SK-N-DZ (cell line): ENCODE results near the gene MIAT.

Source experiments
- DNase-seq: peaks from one replicate; pipeline ENCODE4 v3.0.0-alpha.2; 2015; ENCODE audit warnings: low spot score

MIAT gene

DNA sequence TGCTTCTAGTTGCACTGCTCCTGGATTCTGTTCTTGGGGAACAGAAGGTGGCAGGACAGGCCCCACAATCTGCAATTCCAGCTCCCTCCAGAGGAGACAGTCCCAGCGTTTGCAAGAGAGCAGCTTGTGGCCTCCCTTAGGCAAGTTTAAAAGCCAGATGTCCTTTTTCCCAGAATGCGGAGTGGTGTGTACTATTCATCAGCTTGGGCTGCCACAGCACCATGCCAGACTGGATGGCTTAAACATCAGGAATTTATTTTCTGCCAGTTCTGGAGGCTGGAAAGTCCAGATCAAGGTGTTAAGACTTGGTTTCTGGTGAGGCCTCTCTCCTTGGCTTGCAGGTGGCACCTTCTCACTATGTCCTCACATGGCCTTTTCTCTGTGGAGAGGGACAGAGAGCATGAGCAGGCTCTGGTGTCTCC is 11.7 kb downstream of the MIAT start:
- peak; percentile 33 for DNase-seq

DNA sequence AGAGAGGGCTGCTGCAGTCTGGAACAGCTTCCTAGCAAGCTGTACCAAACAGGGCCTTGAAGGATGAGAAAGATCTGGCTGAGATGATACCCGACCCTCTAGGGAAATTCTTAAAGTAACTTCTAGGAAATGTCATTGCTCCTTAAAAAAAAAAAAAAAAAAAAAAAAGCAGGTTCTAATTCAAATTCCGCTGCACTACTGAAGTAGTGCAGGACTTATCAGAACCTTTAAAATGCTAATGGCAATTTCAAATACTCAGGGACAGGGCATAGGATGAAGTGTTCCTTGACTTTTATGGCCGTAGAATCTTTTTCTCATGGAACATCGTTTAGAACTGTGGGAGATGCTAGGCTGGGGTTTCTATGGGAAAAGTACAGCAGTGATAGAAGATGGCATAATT is 13.1 kb downstream of the MIAT start:
- DNase-seq: no peak

DNA sequence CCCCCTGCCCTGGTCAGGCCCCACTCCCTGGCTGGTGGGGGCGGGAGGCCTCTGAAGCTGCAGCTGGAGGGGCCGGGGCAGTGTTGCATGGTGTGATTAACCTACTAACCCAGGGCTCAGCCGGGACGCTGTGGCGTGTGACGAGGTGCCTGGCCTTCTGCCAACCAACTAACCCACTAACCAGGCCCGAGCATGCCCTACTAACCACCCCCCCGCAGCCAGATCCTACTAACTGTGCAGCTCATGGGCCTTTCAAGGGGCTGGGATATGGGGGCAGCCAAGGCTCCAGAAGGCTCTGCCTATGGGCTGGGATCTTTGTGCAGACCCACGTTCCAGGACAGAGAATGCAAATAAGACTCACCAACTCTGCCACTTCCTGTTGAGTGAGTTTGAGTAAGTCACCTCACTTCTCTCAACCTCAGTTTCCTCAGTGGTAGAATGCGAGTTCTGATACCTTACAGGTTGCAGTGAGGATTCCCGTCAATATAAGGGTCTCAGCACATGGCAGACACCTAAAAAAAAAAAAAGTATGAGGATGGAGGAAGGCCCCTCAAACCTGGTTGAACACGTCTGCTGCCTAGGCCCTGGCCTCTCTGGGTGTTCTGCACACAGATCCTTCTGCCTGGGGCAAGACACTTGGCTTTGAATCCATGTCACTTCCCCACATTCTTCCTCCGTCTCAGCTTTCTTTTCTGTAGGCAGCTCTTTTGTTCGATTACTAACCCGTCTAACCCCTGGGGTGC is 14.1 kb downstream of the MIAT start:
- DNase-seq: no peak

DNA sequence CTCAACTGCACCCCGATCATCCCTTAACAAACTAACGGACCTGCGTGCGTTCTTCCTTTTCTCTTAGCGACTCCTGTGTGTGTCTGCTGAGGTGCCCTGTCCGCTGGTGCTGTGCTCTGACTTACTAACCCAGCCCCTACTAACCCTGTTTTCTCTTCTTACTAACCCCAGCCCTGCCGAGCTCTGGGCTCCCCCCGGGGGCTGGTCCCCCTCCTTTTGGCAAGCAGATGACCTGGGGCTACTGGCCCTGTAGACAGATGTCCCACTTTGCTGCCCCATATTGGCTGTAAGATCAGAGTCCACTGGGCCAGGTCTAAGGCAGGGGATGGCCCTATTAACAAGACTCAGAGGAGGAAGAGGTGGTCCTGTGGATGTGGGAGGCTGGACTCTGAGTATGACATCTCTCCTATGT is 14.7 kb downstream of the MIAT start:
- DNase-seq: no peak

DNA sequence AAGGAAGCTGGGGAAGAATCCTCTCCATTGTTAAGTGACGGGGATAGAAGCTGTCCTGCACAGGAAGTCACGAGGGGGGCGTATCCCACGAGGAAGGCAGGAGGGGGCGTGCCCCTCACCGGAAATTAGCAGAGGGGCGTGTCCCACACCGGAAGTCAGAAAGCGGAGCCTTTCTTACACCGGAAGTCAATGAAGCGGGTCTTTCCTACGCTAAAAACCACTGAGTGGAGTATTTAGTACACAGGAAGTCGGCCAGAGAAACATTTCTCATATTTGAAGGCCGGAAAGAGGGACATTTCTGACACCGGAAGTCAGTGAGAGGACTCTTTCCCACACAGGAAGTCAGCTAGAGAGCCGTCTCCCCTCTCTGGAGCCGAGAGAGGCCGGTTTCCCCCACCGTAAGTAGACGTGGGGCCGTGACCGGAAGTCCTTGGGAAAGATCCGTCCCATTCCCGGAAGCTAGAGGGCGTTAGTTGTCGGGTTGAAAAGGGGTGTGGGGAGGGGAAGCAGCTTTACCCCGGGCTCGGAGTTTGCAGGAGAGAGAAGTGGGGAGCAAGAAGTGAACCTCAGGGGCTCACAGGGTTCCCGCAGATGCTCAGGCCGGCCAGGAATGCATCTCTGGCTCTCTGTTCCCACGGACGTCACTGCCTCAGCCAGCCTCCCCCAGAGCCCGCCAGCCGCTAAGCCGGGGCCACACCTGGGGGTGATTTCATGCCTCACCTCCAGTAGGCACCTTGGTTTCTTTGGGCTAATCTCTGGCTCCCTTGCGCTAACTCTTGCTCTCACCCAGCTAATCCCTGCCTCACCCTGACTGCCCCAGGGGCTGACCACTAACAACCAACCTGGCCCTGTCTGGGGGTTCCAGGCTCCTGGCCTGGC is 15.4 kb downstream of the MIAT start:
- DNase-seq: peak; percentile 96

DNA sequence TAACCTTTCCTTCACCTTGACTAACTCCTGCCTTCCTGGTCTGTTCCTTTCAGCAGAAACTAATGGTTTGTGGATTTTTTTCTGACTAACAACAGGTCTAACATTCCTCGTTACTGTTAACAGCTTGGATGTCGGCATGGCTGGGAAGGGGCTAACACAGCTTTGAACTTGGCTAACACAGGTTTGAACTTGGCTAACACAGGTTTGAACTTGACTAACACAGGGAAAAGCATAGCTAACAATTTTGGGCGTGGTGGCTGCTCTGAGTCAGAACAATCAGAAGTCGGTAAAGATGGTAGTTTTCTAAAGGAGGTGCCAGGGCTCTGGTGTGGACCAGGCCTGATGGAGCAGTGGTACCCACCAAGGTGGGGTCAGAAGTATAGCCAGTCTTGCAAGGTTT is 16.1 kb downstream of the MIAT start:
- peak; percentile 25 for DNase-seq

DNA sequence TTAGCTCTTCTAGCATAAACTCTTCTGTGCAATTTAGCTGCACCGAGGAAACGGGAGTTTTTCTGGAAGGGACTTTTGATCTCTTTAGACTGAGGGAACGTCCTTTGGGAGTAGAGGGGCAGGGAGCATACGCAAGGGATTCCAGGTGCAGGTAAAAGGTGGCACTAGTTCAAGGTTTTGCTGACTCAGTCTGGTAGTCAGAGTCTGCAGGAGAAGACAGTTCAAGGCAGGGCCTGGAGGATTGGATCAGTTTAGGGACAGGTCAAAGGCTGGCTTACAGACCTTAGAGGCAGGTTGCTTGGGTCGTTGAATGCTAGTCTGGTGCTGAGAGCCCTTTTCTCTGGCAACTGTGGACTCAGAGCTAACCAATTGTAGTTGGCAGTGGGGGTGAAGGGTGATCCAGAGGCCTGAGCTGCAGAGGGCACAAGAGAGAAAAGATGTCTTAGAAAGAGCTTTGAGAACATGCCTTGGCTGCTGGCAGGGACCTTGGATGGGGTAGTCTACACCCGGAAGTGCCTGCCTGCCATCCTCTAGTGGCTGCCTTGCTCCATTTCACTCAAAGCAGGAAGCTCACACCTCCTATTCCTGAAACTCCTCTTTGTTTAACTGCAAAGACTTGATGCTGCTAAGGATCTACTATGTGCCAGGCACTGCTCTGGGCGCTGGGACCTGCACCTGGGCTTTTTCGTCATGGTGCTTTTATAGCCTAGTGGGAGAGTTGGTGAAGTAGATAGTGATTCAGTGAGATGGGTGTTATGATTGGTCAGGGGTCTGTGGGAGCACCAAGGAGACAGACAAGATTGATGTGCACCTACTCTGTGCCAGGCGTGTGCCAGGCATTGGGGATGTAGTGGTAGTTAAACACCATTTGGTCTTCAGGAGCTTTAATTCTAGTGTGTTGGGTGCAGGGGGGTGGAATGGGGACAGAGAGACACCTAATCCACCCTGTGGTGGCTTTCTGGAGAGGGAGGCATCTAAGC is 17.1 kb downstream of the MIAT start:
- peak; percentile 30 for DNase-seq

DNA sequence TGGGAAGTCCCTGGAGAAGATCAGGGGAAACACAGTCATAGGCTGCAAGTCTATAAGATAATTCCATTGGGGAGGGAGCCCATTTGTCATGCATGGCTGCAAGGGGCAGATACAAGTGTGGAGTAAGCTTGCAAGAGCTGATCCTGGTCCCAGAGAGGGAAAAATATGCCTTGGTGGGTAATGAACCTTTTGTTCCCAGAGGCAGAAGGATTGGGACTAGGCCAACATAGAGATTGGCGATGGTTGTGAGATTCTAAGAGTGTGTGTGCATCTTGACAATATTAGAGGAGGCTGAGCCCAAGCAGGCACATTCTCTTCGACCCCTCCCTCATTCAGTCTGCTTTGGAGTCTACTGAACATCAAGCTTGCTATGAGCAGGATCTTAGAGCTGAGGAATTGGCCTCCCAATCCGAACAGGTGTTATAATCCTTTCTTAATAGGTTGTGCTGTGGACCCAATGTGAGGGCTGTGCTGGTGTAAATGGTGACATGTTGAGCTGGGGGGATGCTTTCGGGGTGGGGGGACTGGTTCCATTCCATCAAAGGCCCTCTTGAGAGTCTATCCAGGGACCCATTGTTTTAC is 18.4 kb downstream of the MIAT start:
- no peak for DNase-seq

DNA sequence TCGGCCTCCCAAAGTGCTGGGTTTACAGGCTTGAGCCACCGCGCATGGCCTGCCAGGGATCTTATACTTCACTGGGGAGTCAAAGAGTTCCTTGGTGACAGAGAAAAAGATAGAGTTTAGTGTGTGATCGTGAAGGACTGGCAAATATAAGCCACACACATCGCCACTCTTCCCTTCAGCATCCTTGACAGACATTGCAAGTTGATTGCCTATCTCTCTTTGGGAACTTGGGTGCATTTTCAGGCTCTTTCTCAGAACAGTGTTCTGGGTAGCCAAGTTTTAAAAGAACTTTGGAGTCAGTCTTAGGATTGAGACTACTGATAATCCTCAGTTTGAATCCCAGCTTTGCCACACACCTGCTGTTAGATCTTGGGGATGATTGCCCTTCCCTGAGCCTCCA is 19.8 kb downstream of the MIAT start:
- no peak for DNase-seq

DNA sequence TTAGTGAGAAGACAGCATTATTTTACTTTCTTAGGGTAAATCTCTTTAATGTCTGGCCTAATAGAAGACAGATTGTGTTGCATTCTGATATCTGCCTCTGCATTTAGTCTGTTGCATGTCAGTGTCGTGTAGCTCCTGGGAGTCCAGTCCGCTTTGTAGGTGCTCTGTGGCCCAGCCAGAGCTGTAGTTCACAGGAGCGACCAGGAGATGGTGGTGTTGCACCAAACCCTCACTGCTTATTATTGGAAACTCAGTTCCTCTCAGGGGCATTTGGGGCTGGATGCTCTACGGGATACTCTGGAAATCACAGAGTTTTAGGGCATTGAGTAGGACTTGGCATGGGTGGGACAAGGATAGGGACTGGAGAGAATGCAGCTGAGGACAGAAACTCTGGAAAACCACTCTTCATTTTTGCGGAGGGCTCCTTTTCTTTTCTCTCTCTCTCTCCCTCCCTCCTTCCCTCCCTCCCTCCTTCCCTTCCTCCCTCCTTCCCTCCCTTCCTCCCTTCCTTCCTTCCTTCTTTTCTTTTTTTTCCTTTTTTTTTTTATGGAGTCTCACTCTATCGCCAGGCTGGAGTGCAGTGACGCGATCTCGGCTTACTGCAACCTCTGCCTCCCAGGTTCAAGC is 21.7 kb downstream of the MIAT start:
- peak; percentile 78 for DNase-seq

DNA sequence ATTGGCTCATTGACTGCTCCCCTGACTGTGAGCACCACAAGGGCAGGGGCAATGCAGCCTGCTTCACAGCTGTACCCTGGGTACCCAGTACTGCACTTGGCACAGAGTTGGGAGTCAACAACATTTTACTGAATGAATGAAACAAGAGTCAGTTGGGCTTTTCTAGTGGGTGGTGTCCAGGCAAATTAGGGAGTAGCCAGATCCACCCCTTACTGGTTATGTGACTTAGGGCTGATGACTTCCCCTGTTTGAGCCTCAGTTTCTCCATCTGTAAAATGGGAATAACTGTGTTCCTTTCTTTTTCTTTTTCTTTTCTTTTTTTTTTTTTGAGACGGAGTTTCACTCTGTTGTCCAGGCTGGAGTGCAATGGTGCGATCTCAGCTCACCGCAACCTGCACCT is 23.1 kb downstream of the MIAT start:
- no peak for DNase-seq

DNA sequence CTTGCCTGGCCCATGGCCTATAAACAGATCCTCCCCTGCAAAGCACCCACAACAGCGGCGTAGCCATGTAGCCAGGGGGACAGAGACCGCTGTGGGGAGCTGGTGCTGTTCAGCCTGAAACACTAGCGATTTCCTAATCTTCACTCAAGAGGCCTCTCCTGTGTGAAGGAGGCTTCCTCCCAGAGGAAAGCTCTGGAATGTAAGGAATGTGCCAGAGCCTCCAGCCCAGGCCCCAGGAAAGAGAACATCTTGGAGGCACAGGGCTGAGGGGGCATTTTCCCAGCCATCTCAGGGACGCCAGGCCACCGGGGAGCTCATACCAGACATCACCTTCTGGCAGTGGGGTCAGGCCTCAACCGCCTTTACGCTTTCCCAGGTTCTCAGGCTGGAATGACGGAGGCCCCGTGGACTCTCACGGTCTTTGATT is 24.0 kb downstream of the MIAT start:
- DNase-seq: no peak

DNA sequence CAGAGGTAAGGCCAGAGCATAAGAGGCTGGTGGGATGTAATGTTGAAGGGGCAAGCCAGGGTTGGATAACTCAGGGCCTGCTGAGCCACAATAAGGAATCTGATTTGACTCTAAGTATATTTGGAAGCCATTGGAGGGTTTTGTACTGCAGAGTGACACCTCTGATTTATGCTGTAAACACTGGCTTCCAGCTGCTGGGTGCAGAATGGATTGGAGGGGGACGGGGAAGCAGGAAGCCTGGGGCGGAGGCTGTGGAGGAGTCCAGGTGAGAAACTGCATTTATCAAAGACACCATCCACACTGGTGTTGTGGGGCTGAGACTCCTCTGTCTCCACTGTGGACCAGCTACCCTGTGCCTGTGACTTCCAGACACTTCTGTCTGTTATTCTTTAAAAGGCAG is 26.8 kb downstream of the MIAT start:
- DNase-seq: no peak

DNA sequence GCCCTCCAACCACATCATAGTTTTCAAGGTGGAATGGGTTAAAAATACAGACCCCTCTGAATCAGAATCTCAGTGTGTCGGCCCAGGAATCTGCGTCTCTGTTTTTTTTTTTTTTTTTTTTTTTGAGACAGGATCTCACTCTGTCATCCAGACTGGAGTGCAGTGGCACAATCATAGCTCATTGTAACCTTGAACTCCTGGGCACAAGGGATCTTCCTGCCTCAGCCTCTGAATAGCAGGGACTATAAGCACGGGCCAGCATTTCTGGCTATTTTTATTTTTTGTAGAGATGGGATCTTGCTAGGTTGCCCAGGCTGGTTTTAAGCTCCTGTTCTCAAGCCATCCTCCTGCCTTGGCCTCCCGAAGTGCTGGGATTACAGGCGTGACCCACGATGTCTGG is 28.2 kb downstream of the MIAT start:
- no peak for DNase-seq

DNA sequence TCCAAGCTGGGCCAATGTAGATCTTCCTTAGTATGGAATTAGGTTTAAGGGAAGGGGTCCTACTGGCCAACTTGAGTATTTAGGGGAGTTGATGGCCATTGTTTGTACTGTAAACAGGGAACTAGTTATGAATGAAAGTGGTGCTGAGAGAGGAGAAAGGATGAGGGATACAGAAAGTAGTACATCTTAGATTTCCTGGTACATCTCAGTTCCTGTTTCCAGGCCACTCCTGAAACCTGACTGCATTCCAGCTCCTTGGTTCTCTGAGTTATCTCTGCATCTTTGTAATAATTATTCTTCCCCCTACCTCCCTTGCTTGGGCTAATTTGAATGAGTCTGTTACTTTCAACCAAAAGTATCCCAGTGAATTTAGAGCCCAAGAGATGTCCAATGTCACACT is 30.1 kb downstream of the MIAT start:
- DNase-seq: no peak

DNA sequence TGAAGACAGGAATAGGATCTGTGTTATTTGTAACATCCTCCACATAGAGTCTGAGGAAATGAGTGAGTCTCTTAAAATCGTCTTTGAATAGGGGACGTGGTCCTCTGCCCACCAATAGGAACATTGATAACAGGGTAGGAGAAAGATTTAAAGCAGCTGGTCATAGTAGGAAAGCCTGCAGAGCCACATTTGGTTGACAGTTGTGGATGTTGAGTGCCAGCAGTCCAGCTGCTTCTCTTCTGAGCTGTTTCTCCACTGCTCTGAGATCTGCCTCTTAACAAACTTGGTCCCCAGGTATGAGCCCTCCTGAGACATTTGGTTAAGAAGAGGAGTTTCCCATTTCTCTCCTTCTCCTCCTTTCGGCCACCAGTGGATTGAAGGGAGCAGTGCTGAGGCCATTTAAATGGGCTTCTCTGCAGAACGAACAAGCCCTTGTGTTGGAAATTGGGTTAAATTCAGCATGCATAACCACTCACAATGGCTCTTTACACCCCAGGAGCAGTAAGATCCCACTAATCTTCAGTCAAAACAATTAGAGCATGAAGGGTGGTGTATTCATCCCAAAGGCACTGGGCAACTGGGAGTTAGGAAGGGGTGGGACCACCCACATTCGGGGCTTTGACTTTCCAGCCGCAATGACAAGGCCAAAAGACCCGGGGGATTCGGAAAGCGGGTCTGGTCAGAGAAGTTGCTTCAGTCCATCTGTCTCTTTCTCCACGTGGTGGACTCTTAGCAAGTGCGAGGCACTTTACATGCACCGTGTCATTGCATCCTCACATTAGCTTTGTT is 32.3 kb downstream of the MIAT start:
- DNase-seq: no peak

DNA sequence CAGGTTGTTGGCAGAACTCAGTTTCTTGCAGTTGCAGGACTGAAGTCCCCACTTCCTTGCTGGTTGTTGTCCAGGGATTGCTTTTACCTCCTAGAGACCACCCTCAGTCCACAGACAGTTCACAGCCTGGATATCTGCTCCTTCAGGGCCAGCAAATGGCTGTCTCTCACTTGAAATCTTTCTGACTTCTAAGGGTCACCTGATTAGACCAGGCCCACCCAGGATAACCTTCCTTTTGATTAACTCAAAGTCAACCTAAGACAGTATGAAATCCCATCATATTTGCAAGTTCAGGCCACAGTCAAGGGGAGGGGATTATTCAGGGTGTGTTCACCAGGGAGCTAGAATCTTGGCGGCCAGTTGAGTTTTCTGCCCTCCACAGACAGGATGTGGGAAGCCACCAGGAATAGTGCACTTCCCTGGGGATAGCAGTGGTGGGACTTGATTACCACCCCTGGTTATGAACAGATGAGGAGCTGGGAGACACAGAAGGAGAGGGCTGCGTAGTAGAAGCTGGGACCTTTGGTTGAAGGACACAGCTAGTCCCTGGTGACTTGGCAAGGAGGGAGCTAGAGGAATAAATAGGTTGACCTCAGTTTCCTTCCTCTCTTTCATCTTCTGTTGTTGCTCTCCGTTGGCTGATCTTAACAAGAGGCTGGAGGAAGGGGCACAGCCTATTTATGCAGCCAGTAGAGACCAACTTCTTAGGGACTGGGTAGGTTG is 33.4 kb downstream of the MIAT start:
- no peak for DNase-seq

DNA sequence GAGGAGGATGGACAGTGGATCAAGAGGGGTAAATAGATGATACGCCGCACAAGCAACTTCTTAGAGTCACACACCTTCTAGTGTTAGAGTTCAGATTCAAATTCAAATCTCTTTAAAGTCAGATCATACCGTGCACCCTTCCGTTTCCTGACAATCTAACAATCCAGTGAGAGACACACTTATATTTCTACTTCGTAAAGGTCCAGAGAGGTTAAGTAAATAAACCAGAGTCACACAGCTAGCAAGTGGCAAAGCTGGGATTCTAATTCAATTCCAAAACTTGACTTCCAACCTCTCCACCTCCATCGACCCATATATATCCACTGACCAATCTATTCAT is 34.0 kb downstream of the MIAT start:
- no peak for DNase-seq

DNA sequence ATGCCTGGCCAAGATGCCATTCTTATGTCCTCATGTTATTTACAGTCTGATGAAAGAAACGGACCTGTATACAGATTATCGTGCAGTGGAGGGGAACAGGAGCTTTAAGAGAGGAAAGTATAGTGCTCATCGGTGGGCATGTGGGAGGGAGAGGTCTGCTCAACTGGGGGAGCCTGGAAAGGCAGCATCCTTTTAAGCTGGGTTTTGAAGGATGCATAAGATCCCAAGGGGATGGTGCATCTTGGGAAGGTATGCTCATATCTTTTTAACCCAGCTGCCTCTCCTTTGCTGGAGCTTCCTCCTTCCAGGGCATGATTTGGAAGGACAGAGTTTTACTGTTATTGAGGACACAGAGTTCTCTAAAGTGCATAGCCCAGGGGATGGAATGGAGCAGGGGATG is 34.8 kb downstream of the MIAT start:
- no peak for DNase-seq

DNA sequence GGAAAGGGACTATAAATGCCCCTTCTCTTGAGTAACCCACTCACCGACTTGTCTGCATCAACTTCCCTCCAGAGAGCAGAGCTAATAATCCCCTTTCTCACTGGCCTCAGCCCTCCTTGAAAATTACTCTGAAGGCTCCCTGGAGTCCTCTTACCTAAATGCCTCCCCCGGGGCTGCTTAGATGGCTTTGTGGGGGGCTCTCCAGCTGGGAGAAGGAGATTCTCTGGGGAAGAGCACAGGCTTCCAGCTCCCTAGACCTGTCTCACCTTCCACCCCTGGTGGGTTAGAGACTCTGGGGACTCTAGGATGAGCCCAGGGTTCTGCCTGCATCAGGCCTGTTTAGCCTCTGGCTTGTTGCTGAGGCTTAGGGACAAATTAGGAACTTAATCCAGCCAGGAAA is 39.8 kb downstream of the MIAT start:
- DNase-seq: no peak
